Rectal smooth muscle tissue (tissue), 1 donor: ENCODE measurements around the gene TRIM17.

Source experiments
- H3K27ac ChIP-seq: one replicate; pipeline ENCODE4 v1.7.0; 2013; ENCODE audit warnings: low read depth, low read length, inconsistent platforms
- H3K27me3 ChIP-seq: one replicate; pipeline ENCODE4 v1.7.0; 2013; ENCODE audit warnings: low read length; ENCODE audit not compliant: control insufficient read depth, insufficient read depth
- H3K36me3 ChIP-seq: one replicate; pipeline ENCODE4 v1.7.0; 2013; ENCODE audit warnings: low read length; ENCODE audit not compliant: control insufficient read depth, insufficient read depth
- H3K4me1 ChIP-seq: one replicate; pipeline ENCODE4 v1.7.0; 2013; ENCODE audit warnings: low read length; ENCODE audit not compliant: control insufficient read depth, insufficient read depth
- H3K4me3 ChIP-seq: one replicate; pipeline ENCODE4 v1.7.0; 2013; ENCODE audit warnings: low read length
- H3K9ac ChIP-seq: one replicate; pipeline ENCODE4 v1.7.0; 2013; ENCODE audit warnings: low read length

Gene TRIM17

GRCh38 chr1:228368801-228369607, 47.7 kb downstream of the TRIM17 start:
- Histone ChIP-seq H3K9ac (no peak overlapping the region), H3K36me3 (no peaks in the 10 kb centered on the region), H3K27ac (no peak overlapping the region), H3K27me3 (no peaks in the 10 kb centered on the region), H3K4me3 (no peak overlapping the region), H3K4me1 (no peaks in the 10 kb centered on the region)

- no peak overlapping the region for H3K27ac ChIP-seq
- H3K4me3 ChIP-seq, result no peak overlapping the region
- no peaks in the 10 kb centered on the region for H3K36me3 ChIP-seq
- no peaks in the 10 kb centered on the region for H3K4me1 ChIP-seq
- peaks cover 3% of the 10 kb centered on the region for H3K27me3 ChIP-seq
- no peak overlapping the region for H3K9ac ChIP-seq
These were observed 48.6 kb downstream of the TRIM17 start for GRCh38 chr1:228367798-228368791.

GRCh38 chr1:228366866-228367741, 49.6 kb downstream of the TRIM17 start:
- no peaks in the 10 kb centered on the region for H3K36me3 ChIP-seq
- no peak overlapping the region for H3K9ac ChIP-seq
- H3K27me3 ChIP-seq, result peaks cover 3% of the 10 kb centered on the region
- H3K27ac ChIP-seq, result no peak overlapping the region
- H3K4me3 ChIP-seq, result no peak overlapping the region
- no peaks in the 10 kb centered on the region for H3K4me1 ChIP-seq

GRCh38 chr1:228366062-228366865, 50.4 kb downstream of the TRIM17 start:
- Histone ChIP-seq H3K9ac (no peak overlapping the region), H3K27ac (no peak overlapping the region), H3K4me1 (no peaks in the 10 kb centered on the region), H3K27me3 (peaks cover 3% of the 10 kb centered on the region), H3K36me3 (no peaks in the 10 kb centered on the region), H3K4me3 (no peak overlapping the region)

- Histone ChIP-seq H3K9ac (no peak overlapping the region), H3K27ac (no peak overlapping the region), H3K36me3 (no peaks in the 10 kb centered on the region), H3K27me3 (peaks cover 3% of the 10 kb centered on the region), H3K4me3 (no peak overlapping the region), H3K4me1 (no peaks in the 10 kb centered on the region)
These were observed 51.2 kb downstream of the TRIM17 start for GRCh38 chr1:228365271-228366061.

GRCh38 chr1:228364706-228365213, 51.9 kb downstream of the TRIM17 start:
- Histone ChIP-seq H3K27me3 (peaks cover 3% of the 10 kb centered on the region), H3K36me3 (no peaks in the 10 kb centered on the region), H3K27ac (no peak overlapping the region), H3K4me1 (no peaks in the 10 kb centered on the region), H3K4me3 (no peak overlapping the region), H3K9ac (no peak overlapping the region)

GRCh38 chr1:228364068-228364705, 52.5 kb downstream of the TRIM17 start:
- Histone ChIP-seq H3K36me3 (no peaks in the 10 kb centered on the region), H3K4me1 (no peaks in the 10 kb centered on the region), H3K27ac (no peak overlapping the region), H3K9ac (no peak overlapping the region), H3K4me3 (no peak overlapping the region), H3K27me3 (peaks cover 3% of the 10 kb centered on the region)

- Histone ChIP-seq H3K36me3 (no peaks in the 10 kb centered on the region), H3K4me1 (no peaks in the 10 kb centered on the region), H3K27me3 (peaks cover 3% of the 10 kb centered on the region), H3K4me3 (no peak overlapping the region), H3K27ac (no peak overlapping the region), H3K9ac (no peak overlapping the region)
These were observed 53.0 kb downstream of the TRIM17 start for GRCh38 chr1:228363686-228364067.

- Histone ChIP-seq H3K36me3 (no peaks in the 10 kb centered on the region), H3K27me3 (peaks cover 3% of the 10 kb centered on the region), H3K4me3 (no peak overlapping the region), H3K27ac (no peak overlapping the region), H3K9ac (no peak overlapping the region), H3K4me1 (no peaks in the 10 kb centered on the region)
These were observed 53.7 kb downstream of the TRIM17 start for GRCh38 chr1:228362884-228363450.

- Histone ChIP-seq H3K27ac (no peak overlapping the region), H3K4me3 (no peak overlapping the region), H3K9ac (no peak overlapping the region), H3K36me3 (no peaks in the 10 kb centered on the region), H3K4me1 (no peaks in the 10 kb centered on the region), H3K27me3 (peaks cover 3% of the 10 kb centered on the region)
These were observed 54.3 kb downstream of the TRIM17 start for GRCh38 chr1:228362141-228362883.
